Endothelial cell (in vitro differentiated cells): ENCODE measurements around the gene B3GAT1. TPM values are rescaled to one million over a fixed set of nuclear protein-coding genes. Genes with fewer than 3 reads are reported as not detected.

Experiments used
- DNase-seq: peaks from one replicate; pipeline ENCODE4 v3.0.0; 2021; ENCODE audit warnings: low spot score
- H3K27ac Mint-ChIP-seq: one replicate; pipeline ENCODE4 v1.8.0; 2021; ENCODE audit warnings: mixed read lengths, inconsistent platforms; ENCODE audit not compliant: unreplicated experiment
- H3K27me3 Mint-ChIP-seq: one replicate; pipeline ENCODE4 v1.8.0; 2021; ENCODE audit warnings: mild to moderate bottlenecking, moderate library complexity, mixed read lengths, inconsistent platforms; ENCODE audit not compliant: unreplicated experiment
- H3K36me3 Mint-ChIP-seq: one replicate; pipeline ENCODE4 v1.8.0; 2021; ENCODE audit warnings: mild to moderate bottlenecking, low read depth, mixed read lengths, inconsistent platforms; ENCODE audit not compliant: unreplicated experiment
- H3K4me1 Mint-ChIP-seq: one replicate; pipeline ENCODE4 v1.8.0; 2021; ENCODE audit warnings: mild to moderate bottlenecking, mixed read lengths, inconsistent platforms; ENCODE audit not compliant: unreplicated experiment
- H3K4me3 Mint-ChIP-seq: one replicate; pipeline ENCODE4 v1.8.0; 2021; ENCODE audit warnings: mild to moderate bottlenecking, mixed read lengths, inconsistent platforms; ENCODE audit not compliant: unreplicated experiment
- H3K9me3 Mint-ChIP-seq: one replicate; pipeline ENCODE4 v1.8.0; 2021; ENCODE audit warnings: mixed read lengths, inconsistent platforms; ENCODE audit not compliant: unreplicated experiment
- total RNA-seq: library from RNA; stranded (reverse); fragmentation: NEBNext Ultra II Directional; extraction: Animal tissue kit (Norgen Biotek cat#: 25700); gene quantifications from one replicate; pipeline ENCODE4 v1.2.1, GENCODE V29; 2021; ENCODE audit not compliant: unreplicated experiment
- TF ChIP-seq, protein P1 (sequence below): fragments of 200-600 bp; sonication (generic); IDR thresholded peaks from one replicate; pipeline ENCODE4 v1.5.0; 2021; ENCODE audit warnings: antibody characterized with exemption; ENCODE audit not compliant: unreplicated experiment

Gene B3GAT1
- total RNA-seq, 1 donor from 2014 or later = 18.2 TPM

DNA sequence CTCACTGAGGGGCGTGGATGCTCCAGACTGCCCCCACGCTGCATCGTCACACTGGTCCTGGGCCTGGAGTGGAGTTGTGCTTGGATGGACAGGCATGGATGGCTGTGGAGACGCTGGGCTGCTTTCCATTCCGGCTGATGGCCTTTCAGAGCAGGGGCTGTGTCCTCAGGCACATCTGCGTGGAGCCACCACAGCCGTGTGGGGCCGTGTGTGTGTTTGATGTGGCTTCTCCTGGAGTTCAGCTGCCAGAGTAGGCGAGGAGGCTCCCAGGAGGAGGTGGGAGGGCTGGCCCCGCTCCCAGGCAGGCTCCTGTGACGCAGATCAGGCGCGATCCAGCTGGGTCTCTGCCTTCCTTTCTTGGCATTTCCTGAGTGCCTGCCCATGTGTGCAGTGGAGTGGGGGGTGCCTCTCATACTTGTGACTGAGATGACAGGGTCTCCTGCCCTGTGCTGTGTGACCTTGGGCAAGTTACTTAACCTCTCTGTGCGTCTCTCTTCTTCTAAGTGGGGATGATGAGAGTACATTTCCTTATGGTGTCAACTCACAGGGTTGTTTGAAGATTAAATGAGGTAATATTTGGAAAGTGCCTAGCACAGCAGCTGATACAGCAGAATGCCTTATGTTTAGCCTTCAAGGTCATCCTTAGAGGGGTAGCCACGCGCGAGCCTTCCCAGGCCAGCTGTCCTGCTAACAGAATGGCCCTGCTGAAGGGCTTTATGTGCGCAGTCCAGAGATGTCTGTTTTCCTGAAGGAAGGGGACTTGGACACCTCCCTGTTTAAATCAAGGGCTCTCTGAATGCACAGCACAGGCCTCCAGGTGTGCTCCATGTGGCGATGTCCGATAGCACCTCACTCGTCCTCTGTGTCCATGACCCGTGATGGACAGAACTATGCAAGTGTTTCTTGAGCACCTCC lies 46.8 kb downstream of the B3GAT1 start:
- Mint-ChIP-seq H3K27me3 (peaks cover 17% of the 10 kb centered on the region), H3K27ac (no peak overlapping the region), H3K4me1 (peaks cover 14% of the 10 kb centered on the region), H3K36me3 (no peaks in the 10 kb centered on the region), H3K4me3 (no peak overlapping the region), H3K9me3 (no peaks in the 10 kb centered on the region)
- TF ChIP-seq, protein P1, sequence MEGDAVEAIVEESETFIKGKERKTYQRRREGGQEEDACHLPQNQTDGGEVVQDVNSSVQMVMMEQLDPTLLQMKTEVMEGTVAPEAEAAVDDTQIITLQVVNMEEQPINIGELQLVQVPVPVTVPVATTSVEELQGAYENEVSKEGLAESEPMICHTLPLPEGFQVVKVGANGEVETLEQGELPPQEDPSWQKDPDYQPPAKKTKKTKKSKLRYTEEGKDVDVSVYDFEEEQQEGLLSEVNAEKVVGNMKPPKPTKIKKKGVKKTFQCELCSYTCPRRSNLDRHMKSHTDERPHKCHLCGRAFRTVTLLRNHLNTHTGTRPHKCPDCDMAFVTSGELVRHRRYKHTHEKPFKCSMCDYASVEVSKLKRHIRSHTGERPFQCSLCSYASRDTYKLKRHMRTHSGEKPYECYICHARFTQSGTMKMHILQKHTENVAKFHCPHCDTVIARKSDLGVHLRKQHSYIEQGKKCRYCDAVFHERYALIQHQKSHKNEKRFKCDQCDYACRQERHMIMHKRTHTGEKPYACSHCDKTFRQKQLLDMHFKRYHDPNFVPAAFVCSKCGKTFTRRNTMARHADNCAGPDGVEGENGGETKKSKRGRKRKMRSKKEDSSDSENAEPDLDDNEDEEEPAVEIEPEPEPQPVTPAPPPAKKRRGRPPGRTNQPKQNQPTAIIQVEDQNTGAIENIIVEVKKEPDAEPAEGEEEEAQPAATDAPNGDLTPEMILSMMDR = no peak
- no peak for DNase-seq

- H3K27me3 Mint-ChIP-seq = peaks cover 14% of the 10 kb centered on the region
- TF ChIP-seq, protein P1 = no peak
- peaks cover 18% of the 10 kb centered on the region for H3K4me1 Mint-ChIP-seq
- H3K27ac Mint-ChIP-seq = no peak overlapping the region
- H3K9me3 Mint-ChIP-seq = no peaks in the 10 kb centered on the region
- H3K36me3 Mint-ChIP-seq = no peaks in the 10 kb centered on the region
- no peak for DNase-seq
- H3K4me3 Mint-ChIP-seq = no peak overlapping the region
Observed at GRCh38 chr11:134364261-134364660, 47.8 kb downstream of the B3GAT1 start.

DNA sequence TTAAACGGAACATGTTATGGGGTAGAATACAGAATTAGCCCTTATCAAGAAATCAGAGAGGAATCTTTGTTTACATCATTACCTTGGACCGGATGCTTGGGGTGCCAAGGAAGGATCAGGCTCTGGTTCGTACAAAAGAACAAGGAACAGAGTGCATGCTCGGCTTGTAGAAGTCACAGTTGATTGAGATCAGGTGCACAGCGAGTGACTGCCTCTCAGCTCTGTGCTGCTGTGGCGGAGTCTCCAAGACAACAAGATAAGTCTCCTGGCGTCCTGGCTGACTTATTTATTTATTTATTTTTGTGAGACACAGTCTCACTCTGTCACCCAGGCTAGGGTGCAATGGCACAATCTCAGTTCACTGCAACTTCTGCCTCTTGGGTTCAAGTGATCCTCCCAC lies 48.5 kb downstream of the B3GAT1 start:
- H3K9me3 Mint-ChIP-seq = no peaks in the 10 kb centered on the region
- H3K27me3 Mint-ChIP-seq = peaks cover 14% of the 10 kb centered on the region
- TF ChIP-seq, protein P1 = no peak
- no peak overlapping the region for H3K4me3 Mint-ChIP-seq
- H3K27ac Mint-ChIP-seq = no peak overlapping the region
- DNase-seq = no peak
- peaks cover 18% of the 10 kb centered on the region for H3K4me1 Mint-ChIP-seq
- H3K36me3 Mint-ChIP-seq = no peaks in the 10 kb centered on the region

DNA sequence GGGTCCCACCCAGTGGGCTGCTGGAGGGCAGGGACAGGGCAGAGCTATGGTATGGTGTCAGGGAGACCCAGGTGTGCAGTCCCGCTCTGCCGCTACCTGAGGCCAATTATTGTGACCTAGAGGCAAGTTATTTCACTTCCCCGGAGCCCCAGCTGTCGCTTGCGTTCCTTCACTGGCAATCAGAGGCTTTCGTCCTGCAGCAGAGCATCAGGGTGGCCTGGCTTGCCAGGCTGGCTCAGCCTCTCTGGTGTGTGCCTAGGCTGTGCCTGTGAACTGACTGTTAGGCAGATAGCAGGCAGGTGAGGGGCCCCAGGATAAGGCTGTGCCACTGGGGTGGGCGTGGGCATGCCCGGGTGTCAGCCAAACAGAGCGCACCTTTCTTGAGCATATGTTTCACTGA lies 48.9 kb downstream of the B3GAT1 start:
- Mint-ChIP-seq H3K27ac (no peak overlapping the region), H3K4me3 (no peak overlapping the region), H3K4me1 (peaks cover 18% of the 10 kb centered on the region), H3K9me3 (no peaks in the 10 kb centered on the region), H3K36me3 (no peaks in the 10 kb centered on the region), H3K27me3 (peaks cover 14% of the 10 kb centered on the region)
- no peak for DNase-seq
- TF ChIP-seq, protein P1 = no peak

GRCh38 chr11:134362192-134362901 lies 49.7 kb downstream of the B3GAT1 start:
- Mint-ChIP-seq H3K27me3 (peaks cover 13% of the 10 kb centered on the region), H3K27ac (peak overlapping the region; percentile 86), H3K4me3 (no peak overlapping the region), H3K9me3 (no peaks in the 10 kb centered on the region), H3K36me3 (no peaks in the 10 kb centered on the region), H3K4me1 (peaks cover 18% of the 10 kb centered on the region)
- DNase-seq = no peak
- TF ChIP-seq, protein P1 = no peak
